SIG-M5 (cell line): ENCODE measurements around the gene FBXW4.

Experiments
- DNase-seq: peaks from one replicate; lab custom pipeline; 2025; lab: John Stamatoyannopoulos, UW

Gene FBXW4

GRCh38 chr10:101695404-101695890 lies 477 bp upstream of the FBXW4 start:
- DNase-seq: no peak

- DNase-seq: no peak
These were observed 844 bp downstream of the FBXW4 start for GRCh38 chr10:101693978-101694673.

- DNase-seq: no peak
These were observed 1.4 kb downstream of the FBXW4 start for GRCh38 chr10:101693651-101693977.

GRCh38 chr10:101691081-101691480 lies 3.9 kb downstream of the FBXW4 start:
- DNase-seq: no peak

GRCh38 chr10:101690461-101690860 lies 4.5 kb downstream of the FBXW4 start:
- no peak for DNase-seq

- DNase-seq: no peak
These were observed 7.8 kb downstream of the FBXW4 start for GRCh38 chr10:101687071-101687658.

GRCh38 chr10:101686133-101686925 lies 8.6 kb downstream of the FBXW4 start:
- no peak for DNase-seq

GRCh38 chr10:101684782-101685181 lies 10.2 kb downstream of the FBXW4 start:
- DNase-seq: no peak

GRCh38 chr10:101683276-101683675 lies 11.7 kb downstream of the FBXW4 start:
- DNase-seq: no peak

GRCh38 chr10:101682172-101682825 lies 12.7 kb downstream of the FBXW4 start:
- DNase-seq: no peak

GRCh38 chr10:101676565-101676964 lies 18.4 kb downstream of the FBXW4 start:
- no peak for DNase-seq

GRCh38 chr10:101675115-101675514 lies 19.9 kb downstream of the FBXW4 start:
- DNase-seq: no peak

- DNase-seq: no peak
These were observed 22.4 kb downstream of the FBXW4 start for GRCh38 chr10:101672536-101672935.

GRCh38 chr10:101671453-101671852 lies 23.5 kb downstream of the FBXW4 start:
- no peak for DNase-seq

- DNase-seq: no peak
These were observed 24.3 kb downstream of the FBXW4 start for GRCh38 chr10:101670635-101671034.

- no peak for DNase-seq
These were observed 25.8 kb downstream of the FBXW4 start for GRCh38 chr10:101669181-101669580.

- DNase-seq: no peak
These were observed 26.4 kb downstream of the FBXW4 start for GRCh38 chr10:101668566-101668965.

GRCh38 chr10:101666083-101666482 lies 28.9 kb downstream of the FBXW4 start:
- no peak for DNase-seq

- DNase-seq: no peak
These were observed 31.9 kb downstream of the FBXW4 start for GRCh38 chr10:101663097-101663496.

GRCh38 chr10:101660256-101660655 lies 34.7 kb downstream of the FBXW4 start:
- DNase-seq: no peak

- no peak for DNase-seq
These were observed 36.0 kb downstream of the FBXW4 start for GRCh38 chr10:101658975-101659374.

- no peak for DNase-seq
These were observed 38.1 kb downstream of the FBXW4 start for GRCh38 chr10:101656890-101657289.

- DNase-seq: no peak
These were observed 39.4 kb downstream of the FBXW4 start for GRCh38 chr10:101655570-101655969.
